HFFc6 (cell line): ENCODE results near the gene FRYL. TPM values are rescaled to one million over a fixed set of nuclear protein-coding genes. Genes with fewer than 3 reads are reported as not detected.

Source experiments
- DNase-seq: peaks from one replicate; pipeline ENCODE4 v3.0.0-alpha.2; 2018
- H3K27ac Mint-ChIP-seq: 2 replicates; pipeline ENCODE4 v1.8.0; 2020; ENCODE audit warnings: mild to moderate bottlenecking, mixed read lengths
- H3K27me3 Mint-ChIP-seq: 2 replicates; pipeline ENCODE4 v1.8.0; 2021; ENCODE audit warnings: mild to moderate bottlenecking, moderate library complexity, mixed read lengths; ENCODE audit not compliant: insufficient read depth
- H3K36me3 Mint-ChIP-seq: 2 replicates; pipeline ENCODE4 v1.8.0; 2021; ENCODE audit warnings: low read depth, mixed read lengths
- H3K4me1 Mint-ChIP-seq: 2 replicates; pipeline ENCODE4 v1.8.0; 2020; ENCODE audit warnings: low read depth, mixed read lengths
- H3K4me3 Mint-ChIP-seq: 2 replicates; pipeline ENCODE4 v1.8.0; 2020; ENCODE audit warnings: mild to moderate bottlenecking, moderate library complexity, mixed read lengths
- H3K9me3 Mint-ChIP-seq: 2 replicates; pipeline ENCODE4 v1.8.0; 2020; ENCODE audit warnings: mild to moderate bottlenecking, mixed read lengths
- total RNA-seq, 6 experiments: library from RNA; stranded (reverse); fragmentation: NEBNext Ultra II Directional; extraction: Animal tissue kit (Norgen Biotek cat#: 25700); gene quantifications; 2 replicates in 1 of 6; 3 replicates in 5 of 6; pipeline ENCODE4 v1.2.3, GENCODE V29; 2021
- TF ChIP-seq, protein P1 (sequence below): fragments of 200-600 bp; sonication (generic); IDR thresholded peaks from 2 replicates; pipeline ENCODE4 v1.5.0; 2021; ENCODE audit warnings: antibody characterized with exemption, mild to moderate bottlenecking

FRYL gene
- total RNA-seq, 6 experiments from 2014 or later: 29.0 to 32.8 (median 30.4) TPM

DNA sequence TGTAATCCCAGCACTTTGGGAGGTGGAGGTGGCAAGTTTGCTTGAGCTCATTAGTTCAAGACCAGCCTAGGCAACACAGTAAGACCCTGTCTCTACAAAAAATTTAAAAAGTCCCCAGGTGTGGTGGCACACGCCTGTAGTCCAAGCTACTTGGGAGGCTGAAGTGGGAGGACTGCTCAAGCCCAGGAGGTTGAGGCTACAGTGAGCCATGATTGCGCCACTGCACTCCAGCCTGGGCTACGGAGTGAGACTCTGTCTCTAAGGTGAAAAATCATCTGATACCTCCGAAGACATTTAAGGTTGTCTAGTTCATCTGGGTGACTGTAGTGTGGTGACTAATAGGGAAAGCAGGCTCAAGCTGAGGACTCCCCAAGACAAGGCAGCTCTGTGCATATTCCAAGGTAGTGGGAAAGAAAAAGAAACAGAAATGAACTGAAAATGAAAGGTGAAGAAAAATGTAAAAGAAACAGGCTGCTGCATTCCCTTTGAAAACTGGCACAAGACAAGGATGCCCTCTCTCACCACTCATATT is 23.3 kb downstream of the FRYL start:
- Mint-ChIP-seq H3K4me3 (peak overlapping the region; percentile 32), H3K4me1 (peaks cover 44% of the 10 kb centered on the region), H3K36me3 (peaks cover 5% of the 10 kb centered on the region; the same call in 1 of the 2 replicates), H3K9me3 (peaks cover 4% of the 10 kb centered on the region; the same call in 1 of the 2 replicates), H3K27me3 (no peaks in the 10 kb centered on the region; the same call in 1 of the 2 replicates), H3K27ac (peak overlapping the region; percentile 15)
- DNase-seq: peak; percentile 17
- TF ChIP-seq, protein P1, sequence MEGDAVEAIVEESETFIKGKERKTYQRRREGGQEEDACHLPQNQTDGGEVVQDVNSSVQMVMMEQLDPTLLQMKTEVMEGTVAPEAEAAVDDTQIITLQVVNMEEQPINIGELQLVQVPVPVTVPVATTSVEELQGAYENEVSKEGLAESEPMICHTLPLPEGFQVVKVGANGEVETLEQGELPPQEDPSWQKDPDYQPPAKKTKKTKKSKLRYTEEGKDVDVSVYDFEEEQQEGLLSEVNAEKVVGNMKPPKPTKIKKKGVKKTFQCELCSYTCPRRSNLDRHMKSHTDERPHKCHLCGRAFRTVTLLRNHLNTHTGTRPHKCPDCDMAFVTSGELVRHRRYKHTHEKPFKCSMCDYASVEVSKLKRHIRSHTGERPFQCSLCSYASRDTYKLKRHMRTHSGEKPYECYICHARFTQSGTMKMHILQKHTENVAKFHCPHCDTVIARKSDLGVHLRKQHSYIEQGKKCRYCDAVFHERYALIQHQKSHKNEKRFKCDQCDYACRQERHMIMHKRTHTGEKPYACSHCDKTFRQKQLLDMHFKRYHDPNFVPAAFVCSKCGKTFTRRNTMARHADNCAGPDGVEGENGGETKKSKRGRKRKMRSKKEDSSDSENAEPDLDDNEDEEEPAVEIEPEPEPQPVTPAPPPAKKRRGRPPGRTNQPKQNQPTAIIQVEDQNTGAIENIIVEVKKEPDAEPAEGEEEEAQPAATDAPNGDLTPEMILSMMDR: no peak

DNA sequence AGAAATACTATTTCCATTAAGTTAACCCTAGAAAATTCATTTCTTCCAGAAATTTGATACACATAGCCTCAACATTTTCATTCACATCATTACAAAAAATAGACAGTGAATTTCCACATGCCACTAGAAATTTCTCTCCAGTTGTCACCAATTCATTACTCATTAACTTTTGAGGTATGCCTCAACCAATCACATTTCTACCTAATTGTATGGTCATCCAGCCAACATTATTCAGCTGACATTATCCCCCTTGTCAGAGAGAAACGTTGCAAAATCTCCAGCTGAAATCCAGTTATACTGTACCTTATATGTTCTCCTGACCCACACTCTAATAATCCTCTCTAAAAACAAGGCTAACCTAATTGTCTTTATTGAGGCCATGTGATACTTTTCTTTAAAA is 24.8 kb downstream of the FRYL start:
- Mint-ChIP-seq H3K4me3 (no peak overlapping the region), H3K9me3 (peaks cover 4% of the 10 kb centered on the region; the same call in 1 of the 2 replicates), H3K27ac (no peak overlapping the region)

DNA sequence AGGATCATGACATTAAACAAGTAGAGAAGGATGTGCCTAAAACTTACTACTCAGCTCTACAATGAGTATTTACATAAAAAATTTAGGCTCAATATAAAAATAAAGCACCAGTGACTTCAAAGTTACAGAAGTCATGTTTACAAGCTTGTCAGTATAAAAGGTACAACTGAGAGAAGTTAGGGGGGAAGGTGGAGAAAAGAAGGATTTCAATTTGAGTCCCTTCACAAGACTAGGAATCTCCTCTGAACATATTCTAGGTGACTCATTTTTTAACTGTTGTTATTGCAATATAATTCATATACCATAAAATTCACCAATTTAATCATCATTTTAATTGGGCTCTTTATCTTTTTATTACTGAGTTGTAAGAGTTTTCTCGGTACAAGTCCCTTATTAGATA is 26.9 kb downstream of the FRYL start:
- Mint-ChIP-seq H3K4me1 (peaks cover 44% of the 10 kb centered on the region), H3K4me3 (no peak overlapping the region), H3K27ac (no peak overlapping the region), H3K27me3 (no peaks in the 10 kb centered on the region; the same call in 1 of the 2 replicates), H3K36me3 (no peaks in the 10 kb centered on the region), H3K9me3 (no peaks in the 10 kb centered on the region)
- TF ChIP-seq, protein P1: no peak
- no peak for DNase-seq

More for the DNA sequence above, 24.8 kb downstream of the FRYL start:
- Mint-ChIP-seq H3K27me3 (no peaks in the 10 kb centered on the region; the same call in 1 of the 2 replicates), H3K4me1 (peaks cover 44% of the 10 kb centered on the region), H3K36me3 (peaks cover 5% of the 10 kb centered on the region; the same call in 1 of the 2 replicates)
- DNase-seq: no peak
- TF ChIP-seq, protein P1: no peak

DNA sequence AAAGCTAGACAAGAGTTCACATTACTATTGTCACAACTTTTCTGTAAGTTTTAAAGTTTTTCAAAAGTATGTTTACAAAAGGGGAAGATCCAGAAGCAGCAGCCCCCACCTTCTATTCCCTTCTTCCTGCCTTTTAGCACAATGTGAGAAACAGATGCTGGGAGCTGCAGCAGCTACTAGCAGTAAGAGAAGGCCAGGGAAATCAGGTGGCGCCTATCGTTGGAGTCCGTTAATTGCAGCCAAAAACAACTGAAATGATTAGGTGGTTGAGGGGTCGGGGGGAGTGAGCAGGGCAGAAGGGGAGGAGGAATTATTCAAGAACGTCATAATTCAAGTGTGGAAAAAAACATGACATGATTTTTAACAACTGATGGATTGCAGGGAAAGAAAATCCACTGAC is 27.4 kb downstream of the FRYL start:
- no peak for DNase-seq
- no peak overlapping the region for H3K4me3 Mint-ChIP-seq
- TF ChIP-seq, protein P1: no peak
- H3K4me1 Mint-ChIP-seq: peaks cover 44% of the 10 kb centered on the region
- no peaks in the 10 kb centered on the region; the same call in 1 of the 2 replicates for H3K27me3 Mint-ChIP-seq
- H3K27ac Mint-ChIP-seq: no peak overlapping the region
- no peaks in the 10 kb centered on the region for H3K36me3 Mint-ChIP-seq
- no peaks in the 10 kb centered on the region for H3K9me3 Mint-ChIP-seq

DNA sequence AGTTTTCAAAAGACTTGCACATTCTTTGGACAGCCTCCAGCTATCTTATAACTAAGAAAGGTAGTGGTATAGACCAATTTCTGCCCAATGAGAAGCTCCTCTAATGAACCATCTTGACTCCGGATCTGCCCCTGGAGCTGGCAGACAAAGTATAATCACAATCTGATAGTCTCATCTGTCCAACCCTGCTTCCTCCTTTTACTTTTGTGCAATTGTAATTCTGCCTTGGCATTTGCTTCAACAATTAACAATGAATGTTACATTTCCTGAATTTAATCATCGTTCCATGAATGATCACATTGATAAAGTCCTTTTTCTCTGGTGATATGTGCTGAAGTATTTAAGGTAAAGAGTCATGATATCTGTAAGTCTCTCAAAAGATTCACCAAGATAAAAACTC is 27.8 kb downstream of the FRYL start:
- Mint-ChIP-seq H3K27me3 (no peaks in the 10 kb centered on the region; the same call in 1 of the 2 replicates), H3K36me3 (no peaks in the 10 kb centered on the region), H3K4me3 (no peak overlapping the region), H3K27ac (no peak overlapping the region), H3K4me1 (peaks cover 42% of the 10 kb centered on the region), H3K9me3 (no peaks in the 10 kb centered on the region)
- TF ChIP-seq, protein P1: no peak
- DNase-seq: no peak
